Epidermal melanocyte (primary cell): ENCODE data around the gene RHBDF2.

Experiments used
- DNase-seq: peaks from one replicate; pipeline ENCODE4 v3.0.0; 2011; ENCODE audit warnings: low spot score; ENCODE audit not compliant: insufficient read length

The RHBDF2 gene

GRCh38 chr17:76484228-76484725 lies 16.9 kb downstream of the RHBDF2 start:
- no peak for DNase-seq

DNA sequence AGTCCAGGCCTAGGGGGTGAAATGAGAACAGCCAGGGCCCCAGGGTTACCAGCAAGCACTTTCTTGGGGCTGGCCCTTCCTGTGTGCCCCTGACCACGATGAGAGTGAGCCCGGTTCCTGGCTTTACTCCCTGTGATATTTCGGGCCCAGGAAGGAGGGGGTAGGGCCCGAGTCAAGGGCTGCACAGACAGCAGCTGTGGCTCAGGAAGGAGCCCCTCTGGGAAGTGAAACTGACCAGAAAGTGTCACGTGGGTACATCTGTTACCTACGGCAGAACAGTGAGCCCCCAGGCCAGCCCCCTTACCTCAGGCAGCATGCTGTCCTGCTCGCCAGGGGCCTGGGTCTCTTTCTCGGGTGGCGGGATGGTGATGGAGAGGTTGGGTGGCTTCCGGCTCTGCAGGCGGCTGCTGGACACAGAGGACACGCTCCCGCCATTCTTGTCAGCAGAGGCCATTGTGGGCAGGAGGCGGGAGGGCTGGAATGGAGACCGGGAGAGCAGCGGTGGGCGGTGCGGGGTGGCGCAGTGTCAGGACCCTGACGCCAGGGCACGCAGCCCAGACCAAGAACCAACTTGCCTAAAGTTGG lies 20.1 kb downstream of the RHBDF2 start:
- no peak for DNase-seq

DNA sequence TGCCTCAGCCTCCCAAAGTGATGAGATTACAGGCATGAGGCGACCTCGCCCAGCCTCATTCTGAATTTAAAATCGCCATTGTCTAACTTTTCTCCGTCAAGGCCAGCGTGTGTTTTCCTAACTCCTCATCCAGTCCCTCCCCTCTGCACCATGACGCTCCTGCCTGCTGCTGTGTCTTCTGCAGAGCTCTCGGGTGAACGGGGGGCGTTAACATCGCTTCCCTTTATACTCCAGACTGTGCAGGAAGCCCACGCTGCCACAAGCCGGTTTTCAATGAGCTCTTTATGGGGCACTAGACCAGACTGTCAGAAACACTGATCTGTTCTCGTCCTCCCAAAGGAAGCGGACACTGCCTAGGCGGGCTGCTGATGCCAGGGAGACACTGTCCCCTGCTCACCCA lies 20.6 kb downstream of the RHBDF2 start:
- peak; percentile 44 for DNase-seq

DNA sequence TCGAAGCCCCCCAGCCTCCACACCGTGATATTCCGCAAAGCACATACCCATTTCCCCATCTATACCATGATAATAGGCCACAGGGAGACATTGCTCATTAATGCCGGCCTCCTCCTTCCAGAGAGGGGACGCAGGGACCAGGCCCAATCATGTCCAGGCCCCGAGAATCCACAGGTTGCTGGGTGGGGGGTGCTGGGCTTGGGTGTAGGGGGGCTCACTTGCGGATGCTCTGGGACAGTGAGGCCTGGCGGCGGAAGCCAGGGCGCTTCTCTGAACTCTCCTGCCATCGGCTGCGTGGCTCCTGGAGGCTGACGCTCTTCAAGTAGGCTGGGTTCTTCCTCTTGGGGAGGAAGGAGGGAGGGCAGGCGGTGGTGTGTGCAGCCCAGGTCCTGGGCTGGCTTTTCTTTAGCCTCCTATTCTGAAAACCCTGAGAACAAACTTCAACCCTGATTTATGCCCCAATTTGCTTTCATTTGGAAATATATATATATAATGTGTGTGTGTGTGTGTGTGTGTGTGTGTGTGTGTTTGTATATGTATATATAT lies 21.6 kb downstream of the RHBDF2 start:
- DNase-seq, result no peak

DNA sequence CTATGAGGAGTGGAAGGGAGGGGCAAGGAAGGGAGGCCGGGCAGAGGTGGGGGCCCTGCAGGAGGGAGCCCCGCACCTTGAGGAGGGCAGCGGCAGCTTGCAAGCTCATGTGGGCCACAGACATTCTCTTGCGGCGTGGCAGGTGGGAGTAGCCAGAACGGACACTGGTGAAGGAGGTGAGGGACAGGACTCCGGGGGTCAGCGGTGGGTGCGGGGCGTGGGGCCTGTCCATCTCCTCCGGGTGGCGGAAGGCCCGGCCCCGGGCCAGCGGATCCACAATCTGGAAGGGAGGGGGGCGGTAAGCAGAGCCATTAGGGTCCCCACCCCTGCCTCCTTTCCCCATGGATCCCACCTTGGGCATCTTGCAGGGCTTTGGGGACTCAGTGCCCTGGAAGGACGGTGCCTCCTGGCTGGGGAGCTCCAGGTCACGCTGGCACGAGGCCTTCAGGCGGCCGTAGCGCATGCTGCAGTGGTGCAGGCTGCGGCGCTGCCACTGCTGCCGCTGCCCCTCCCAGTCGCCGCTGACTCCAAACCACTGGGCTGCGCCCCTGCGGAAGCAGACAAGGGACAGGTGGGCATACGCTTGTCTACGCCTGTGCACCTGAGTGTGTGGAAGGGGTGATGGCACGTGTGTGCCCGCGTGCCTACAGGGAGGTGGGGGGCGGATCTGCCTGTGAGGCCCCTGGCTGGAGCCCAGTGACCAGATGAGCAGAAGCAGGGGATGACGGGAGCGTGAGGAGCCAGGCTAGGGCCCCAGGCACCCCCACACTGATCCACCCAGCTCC lies 22.3 kb downstream of the RHBDF2 start:
- DNase-seq, result no peak

DNA sequence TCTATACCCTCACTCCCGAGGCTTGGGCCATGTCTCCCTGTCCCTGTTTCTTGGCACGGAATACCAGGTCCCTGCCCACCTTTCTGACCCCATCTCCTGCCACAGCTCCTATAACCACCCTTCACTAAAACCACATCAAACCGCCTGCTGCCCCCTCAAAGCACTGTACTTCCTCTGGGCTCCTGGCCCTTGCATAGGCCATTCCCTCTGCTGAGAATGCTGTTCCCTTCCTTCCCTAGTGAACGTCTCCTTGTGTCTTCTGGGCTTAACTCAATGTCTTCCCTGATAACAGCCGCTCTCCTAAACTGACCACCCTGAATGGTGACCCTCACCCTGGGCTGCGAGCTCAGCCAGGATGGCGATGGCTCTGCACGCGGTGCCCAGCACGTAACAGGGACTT lies 23.1 kb downstream of the RHBDF2 start:
- no peak for DNase-seq

- DNase-seq, result no peak
Measured at GRCh38 chr17:76477576-76477975, 23.6 kb downstream of the RHBDF2 start.

- no peak for DNase-seq
Measured at GRCh38 chr17:76476736-76477135, 24.5 kb downstream of the RHBDF2 start.

GRCh38 chr17:76475302-76475701 lies 25.9 kb downstream of the RHBDF2 start:
- DNase-seq, result no peak

DNA sequence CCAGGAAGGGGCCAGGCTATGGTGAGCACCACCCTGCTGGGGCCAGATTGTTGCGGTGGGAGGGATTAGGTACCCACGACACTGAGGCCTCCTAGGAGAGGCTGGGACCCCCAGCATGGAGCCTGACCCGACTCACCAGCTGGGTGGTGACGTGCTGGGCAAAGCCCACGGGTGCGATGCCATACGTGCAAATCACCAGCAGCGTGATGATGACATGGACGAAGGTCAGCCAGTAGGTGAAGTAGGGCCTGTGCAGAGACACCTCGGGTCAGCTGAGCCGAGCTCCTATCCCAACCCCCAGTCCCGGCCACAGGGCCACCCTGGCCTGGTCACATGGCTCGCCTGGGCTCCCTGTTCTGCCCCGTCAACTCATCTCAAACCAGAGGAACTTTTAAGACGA lies 26.3 kb downstream of the RHBDF2 start:
- no peak for DNase-seq

DNA sequence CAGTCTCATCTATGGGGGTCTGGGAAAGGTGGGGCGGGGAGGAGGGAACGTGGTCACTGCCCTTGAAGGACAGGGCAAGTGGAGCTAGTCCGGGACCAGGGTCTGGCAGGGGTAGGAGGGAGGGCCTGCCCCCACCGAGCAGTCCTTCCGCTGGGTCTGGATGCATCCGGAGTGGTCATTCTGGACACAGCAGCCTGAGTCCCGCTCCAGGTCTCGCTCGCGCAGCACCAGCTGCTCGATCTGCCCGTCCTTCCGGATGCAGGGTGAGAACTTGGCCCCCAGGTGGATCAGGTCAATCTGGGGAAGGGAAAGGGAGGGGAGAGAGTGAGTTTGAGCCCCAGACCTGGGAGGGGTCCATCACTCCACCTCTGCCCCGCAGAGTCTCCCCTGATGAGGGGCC lies 27.0 kb downstream of the RHBDF2 start:
- no peak for DNase-seq

DNA sequence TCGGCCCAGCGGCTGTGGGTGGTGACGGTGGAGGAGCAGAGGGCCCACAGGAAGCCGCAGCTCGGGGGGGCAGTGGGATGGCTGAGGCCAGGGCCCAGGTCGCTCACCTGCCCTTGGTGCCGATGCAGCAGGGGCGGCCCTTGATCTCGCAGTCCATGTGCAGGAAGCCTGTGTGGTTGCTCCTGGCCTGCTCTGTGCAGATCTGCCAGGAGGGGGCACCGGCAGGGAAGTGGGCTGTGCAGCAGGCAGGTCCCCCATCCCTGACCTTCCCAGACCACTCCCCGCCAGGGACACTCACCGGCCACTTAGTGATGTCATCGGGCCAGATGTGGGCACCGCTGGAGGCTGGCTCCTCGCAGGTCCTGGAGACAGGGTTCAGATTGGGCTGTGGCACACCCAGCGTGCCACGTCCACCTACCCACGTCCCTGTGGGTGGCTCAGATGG lies 27.7 kb downstream of the RHBDF2 start:
- DNase-seq, result no peak

- no peak for DNase-seq
Measured at GRCh38 chr17:76472726-76473125, 28.5 kb downstream of the RHBDF2 start.

DNA sequence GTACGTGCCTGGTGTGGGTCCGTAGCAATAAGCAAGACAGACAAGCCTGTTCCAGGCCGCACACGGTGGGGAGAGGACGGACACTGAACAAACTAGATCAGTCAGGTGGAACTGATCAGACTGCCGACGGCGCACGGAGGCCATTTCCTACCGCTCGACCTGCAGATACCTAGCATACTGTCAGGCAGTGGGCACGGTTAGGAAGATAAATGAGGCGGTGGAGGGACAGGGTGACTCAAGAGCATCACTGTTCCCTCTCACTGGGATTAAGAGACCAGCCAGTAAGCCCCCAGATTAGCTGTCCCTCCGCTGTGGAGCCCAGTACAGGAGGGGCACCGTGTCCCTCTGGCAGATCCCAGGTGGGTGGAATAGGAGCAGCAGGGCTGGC lies 29.0 kb downstream of the RHBDF2 start:
- DNase-seq, result no peak

DNA sequence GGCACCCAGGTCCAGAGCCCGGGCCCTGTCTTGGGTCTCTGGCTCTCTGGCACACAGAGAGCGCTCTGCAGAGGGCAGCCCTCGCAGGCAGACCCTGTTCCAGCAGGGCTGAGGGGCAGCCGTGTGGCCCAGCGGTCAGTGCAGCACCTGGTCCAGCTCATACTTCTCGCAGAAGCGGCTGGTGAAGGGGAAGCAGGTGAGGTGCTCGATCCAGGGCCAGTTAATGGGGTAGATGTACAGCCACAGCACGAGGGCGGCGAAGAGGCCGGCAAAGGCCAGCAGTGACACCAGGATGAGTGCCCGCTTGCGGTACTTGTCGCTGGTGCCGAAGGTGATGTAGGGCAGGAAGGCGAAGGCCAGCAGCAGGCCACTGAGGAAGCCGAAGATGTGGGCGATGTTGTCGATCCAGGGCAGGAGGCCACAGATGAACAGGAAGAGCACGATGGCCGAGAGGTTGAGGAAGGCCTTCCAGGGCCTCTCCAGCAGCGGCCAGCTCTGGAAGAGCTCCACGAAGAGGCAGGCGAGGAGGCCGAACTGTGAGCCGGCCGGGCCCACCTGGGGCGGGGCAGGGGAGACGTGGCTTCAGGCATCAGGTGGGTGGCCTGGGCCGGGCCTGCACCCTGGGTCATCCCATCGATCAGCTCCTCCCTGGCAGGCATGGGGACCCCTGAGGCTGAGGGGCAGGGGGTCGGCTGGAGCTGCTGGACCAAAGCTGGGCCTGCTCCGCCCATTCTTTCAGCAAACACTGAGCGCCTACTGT lies 29.5 kb downstream of the RHBDF2 start:
- no peak for DNase-seq

DNA sequence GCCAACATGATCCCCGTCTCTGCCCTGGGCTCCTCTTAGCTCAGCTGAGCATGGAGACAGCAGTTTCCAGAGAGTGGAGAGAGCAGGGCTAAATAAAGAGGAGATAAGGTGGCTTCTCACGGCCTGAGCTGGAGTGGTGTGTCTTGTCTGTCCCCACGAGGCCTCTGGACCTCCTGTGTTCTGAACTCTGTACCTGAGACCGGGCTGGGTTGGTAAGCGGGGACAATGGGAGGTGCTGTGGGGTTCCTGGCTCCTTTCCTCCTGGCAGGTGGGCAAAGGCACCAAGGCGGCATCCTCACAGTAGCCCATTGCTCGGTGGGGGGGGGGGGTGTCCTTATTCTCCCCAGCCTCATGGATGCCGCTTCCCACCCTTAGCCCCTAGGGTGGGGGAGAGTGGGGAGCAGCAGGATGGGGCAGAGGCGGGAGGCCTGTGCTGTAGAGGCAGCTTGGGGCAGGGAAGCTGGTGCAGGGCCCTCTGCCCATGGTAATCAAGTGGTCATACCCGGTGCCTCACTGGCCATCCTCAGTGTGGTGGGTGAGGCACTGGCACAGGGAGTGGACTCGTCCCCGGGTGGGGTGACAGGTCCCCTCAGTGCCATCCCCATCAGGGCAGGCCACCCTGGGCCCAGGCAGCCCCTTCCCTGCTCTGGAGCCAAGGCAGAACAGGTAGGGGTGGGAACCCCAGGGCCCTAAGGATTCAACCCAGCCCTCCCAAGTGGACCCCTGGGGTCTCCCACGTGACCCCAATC lies 31.1 kb downstream of the RHBDF2 start:
- no peak for DNase-seq

GRCh38 chr17:76469076-76469990 lies 31.9 kb downstream of the RHBDF2 start:
- DNase-seq, result no peak

- no peak for DNase-seq
Measured at GRCh38 chr17:76468634-76469010, 32.6 kb downstream of the RHBDF2 start.

DNA sequence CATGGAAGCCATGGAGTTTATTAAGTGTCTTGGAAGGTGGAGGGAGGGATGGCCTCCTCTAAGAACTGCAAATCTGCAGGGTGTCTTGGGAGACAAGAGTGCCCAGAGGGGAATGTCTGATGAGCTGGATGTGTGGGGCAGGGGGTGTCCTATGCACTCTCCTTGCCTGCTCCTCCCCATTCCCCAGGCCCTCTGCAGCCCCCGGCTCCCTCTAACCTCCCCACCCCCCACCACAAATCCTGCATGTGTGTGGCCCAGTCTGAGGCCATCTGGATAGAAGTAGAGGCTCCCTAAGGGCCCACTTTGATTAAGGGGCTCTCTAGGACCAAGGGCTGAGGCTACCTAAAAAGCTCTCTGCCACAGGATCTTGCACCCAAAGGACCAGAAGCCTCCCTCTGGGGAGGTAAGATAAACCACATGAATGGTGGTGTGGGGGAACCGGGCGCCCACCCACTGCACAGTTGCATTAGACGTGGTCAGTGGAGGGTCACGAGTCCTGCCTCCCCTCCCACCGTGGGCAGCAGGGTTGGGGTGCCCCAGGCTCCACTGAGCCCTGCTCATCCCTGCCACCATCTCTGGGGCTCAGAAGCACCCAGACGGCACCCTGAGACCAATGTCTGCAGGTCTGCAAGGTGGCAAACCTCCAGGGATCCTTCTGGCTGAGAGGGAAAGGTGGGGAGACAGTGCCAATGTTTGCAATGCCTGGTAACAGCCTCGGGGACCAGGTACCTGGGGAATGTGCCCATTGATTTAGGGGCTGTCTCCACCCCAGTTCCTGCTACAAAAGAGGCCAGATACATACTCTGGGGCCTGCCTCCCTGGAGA lies 33.2 kb downstream of the RHBDF2 start:
- DNase-seq, result no peak
